HCT116 (cell line): Measurements from ENCODE around the gene ANKZF1. TPM values are rescaled to one million over a fixed set of nuclear protein-coding genes. Genes with fewer than 3 reads are reported as not detected.

Experiments used
- ATAC-seq: fragments of 200-7000 bp; cut with Tn5 transposase; 2 replicates; pipeline ENCODE4 v1.9.1; 2020; ENCODE audit warnings: mild to moderate bottlenecking, moderate library complexity
- BruUV-seq: library from RNA; stranded (reverse); fragments of 400-500 nt; replicated peaks from 2 replicates; lab custom pipeline; 2021; lab: Mats Ljungman, UMichigan
- CTCF ChIA-PET: fragments of 300-600 bp; sonication (Branson Sonifier 250); formaldehyde crosslinking; loops from one replicate; lab custom pipeline; 2021; ENCODE audit warnings: antibody characterized with exemption; lab: Charles Lee
- POLR2A ChIA-PET: fragments of 300-600, 350-600 bp; sonication (Branson Sonifier 250); formaldehyde crosslinking; loops from one replicate; lab custom pipeline; 2021; ENCODE audit warnings: antibody characterized with exemption; lab: Charles Lee
- RAD21 ChIA-PET, 2 experiments: fragments of 300-600 bp; sonication (Branson Sonifier 250); formaldehyde crosslinking; loops; one replicate each; lab custom pipeline; 2023; ENCODE audit warnings: low total read pairs in 2 of 2; ENCODE audit not compliant: uncharacterized antibody in 2 of 2, unreplicated experiment in 2 of 2, low non-redundant PET in 1 of 2; lab: Charles Lee
- DNase-seq: peaks from one replicate; pipeline ENCODE4 v3.0.0-alpha.2; 2010; ENCODE audit warnings: low read depth, low spot score
- H2AFZ ChIP-seq: fragments of 200-600 bp; shearing (Covaris generic), sonication (generic); 2 replicates; pipeline ENCODE4 v1.6.1; 2017; ENCODE audit warnings: low read depth, mixed run types, mixed read lengths, antibody characterized with exemption, low read length; ENCODE audit not compliant: poor library complexity, severe bottlenecking
- H3K27ac ChIP-seq: 2 replicates; pipeline ENCODE4 v1.5.1; 2012; ENCODE audit warnings: low read depth, low read length
- H3K27me3 ChIP-seq: fragments of 200-600 bp; sonication (generic); 2 replicates; pipeline ENCODE4 v1.6.1; 2016; ENCODE audit warnings: mixed run types, low read length, mixed read lengths; ENCODE audit not compliant: insufficient read depth
- H3K36me3 ChIP-seq, 2 experiments: fragments of 200-500 bp in 1 of 2; fragments of 200-600 bp in 1 of 2; sonication (Bioruptor generic) in 1 of 2; sonication (generic) in 1 of 2; 2 replicates each; pipeline versions ENCODE4 v1.5.1 to v1.6.1; 2014 to 2016; ENCODE audit warnings: low read length in 2 of 2, inconsistent platforms in 1 of 2, mixed read lengths in 1 of 2, mixed run types in 1 of 2; ENCODE audit not compliant: insufficient read depth in 2 of 2, control insufficient read depth in 1 of 2
- H3K4me1 ChIP-seq, 2 experiments: fragments of 200-600 bp in 1 of 2; sonication (generic) in 1 of 2; 2 replicates each; pipeline versions ENCODE4 v1.5.1 to v1.6.1; 2012 to 2017; ENCODE audit warnings: low read length in 2 of 2, inconsistent platforms in 1 of 2, mild to moderate bottlenecking in 1 of 2, mixed read lengths in 1 of 2, mixed run types in 1 of 2, moderate library complexity in 1 of 2; ENCODE audit not compliant: insufficient read depth in 2 of 2, control insufficient read depth in 1 of 2
- H3K4me2 ChIP-seq: fragments of 200-600 bp; sonication (generic); 2 replicates; pipeline ENCODE4 v1.6.1; 2017; ENCODE audit warnings: mixed run types, low read length, mixed read lengths
- H3K4me3 ChIP-seq, 2 experiments: fragments of 200-600 bp in 1 of 2; sonication (generic) in 1 of 2; replicated peaks in 1 of 2; 2 replicates each; pipeline ENCODE4 v1.5.1; 2011 to 2016; ENCODE audit warnings: low read length in 2 of 2, control low read depth in 1 of 2, low read depth in 1 of 2, mild to moderate bottlenecking in 1 of 2, mixed read lengths in 1 of 2, mixed run types in 1 of 2
- H3K79me2 ChIP-seq: fragments of 200-600 bp; sonication (generic); 2 replicates; pipeline ENCODE4 v1.6.1; 2017; ENCODE audit warnings: mild to moderate bottlenecking, mixed run types, low read length, moderate library complexity, mixed read lengths; ENCODE audit not compliant: insufficient read depth
- H3K9ac ChIP-seq: fragments of 200-600 bp; sonication (generic); 2 replicates; pipeline ENCODE4 v1.6.1; 2016; ENCODE audit warnings: low read length, mixed read lengths
- H3K9me2 ChIP-seq: fragments of 200-600 bp; sonication (generic), shearing (Covaris generic); 2 replicates; pipeline ENCODE4 v1.6.1; 2017; ENCODE audit warnings: mixed run types, mild to moderate bottlenecking, moderate library complexity; ENCODE audit not compliant: insufficient read depth
- H3K9me3 ChIP-seq, 2 experiments: fragments of 200-500 bp in 1 of 2; fragments of 200-600 bp in 1 of 2; sonication (Bioruptor generic) in 1 of 2; sonication (generic) in 1 of 2; 2 replicates each; pipeline ENCODE4 v1.6.1; 2014 to 2017; ENCODE audit warnings: low read length in 2 of 2, mixed read lengths in 2 of 2, inconsistent platforms in 1 of 2, low read depth in 1 of 2, mild to moderate bottlenecking in 1 of 2, mixed run types in 1 of 2, moderate library complexity in 1 of 2; ENCODE audit not compliant: control insufficient read depth in 1 of 2, insufficient read depth in 1 of 2
- H4K20me1 ChIP-seq: fragments of 200-600 bp; sonication (generic), shearing (Covaris generic); 2 replicates; pipeline ENCODE4 v1.6.1; 2017; ENCODE audit warnings: mixed run types, mild to moderate bottlenecking, moderate library complexity; ENCODE audit not compliant: insufficient read depth
- ELF1 ChIP-seq: IDR thresholded peaks from 2 replicates; pipeline ENCODE4 v1.6.1; 2012; ENCODE audit warnings: low read depth, borderline replicate concordance
- EZH2 ChIP-seq: fragments of 200-600 bp; sonication (generic); IDR thresholded peaks from 2 replicates; pipeline ENCODE4 v1.6.1; 2017; ENCODE audit warnings: antibody characterized with exemption, mixed run types
- EZH2phosphoT487 ChIP-seq: fragments of 200-600 bp; IDR thresholded peaks from 2 replicates; pipeline ENCODE4 v1.6.1; 2018; ENCODE audit warnings: antibody characterized with exemption, borderline replicate concordance
- POLR2A ChIP-seq: IDR thresholded peaks from 2 replicates; pipeline ENCODE4 v1.7.0; 2011; ENCODE audit warnings: borderline replicate concordance; ENCODE audit not compliant: insufficient read depth, insufficient read length; ENCODE audit errors: extremely low read depth
- SIN3A ChIP-seq: IDR thresholded peaks from 2 replicates; pipeline ENCODE4 v1.6.1; 2012; ENCODE audit warnings: low read depth
- TCF7L2 ChIP-seq: IDR thresholded peaks from 2 replicates; pipeline ENCODE4 v1.7.0; 2011; ENCODE audit warnings: borderline replicate concordance, inconsistent platforms; ENCODE audit not compliant: insufficient read depth, insufficient read length; ENCODE audit errors: extremely low read depth
- ZNF274 ChIP-seq: fragments of 200-500 bp; sonication (Bioruptor generic); IDR thresholded peaks from 2 replicates; pipeline ENCODE4 v1.6.1; 2014; ENCODE audit warnings: mild to moderate bottlenecking, low read depth, low read length, inconsistent platforms
- intact Hi-C: fragments of 100-400 bp; cut with micrococcal nuclease; formaldehyde crosslinking; loops from 2 replicates; pipeline ENCODE4 v1.10.0; 2022
- total RNA-seq: library from RNA; stranded (reverse); gene quantifications from one replicate; pipeline ENCODE4 v1.2.1, GENCODE V29; 2021; ENCODE audit not compliant: unreplicated experiment
- TF ChIP-seq, protein P1 (sequence below): IDR thresholded peaks from 2 replicates; pipeline ENCODE4 v1.6.1; 2012
- TF ChIP-seq, protein P2 (sequence below): IDR thresholded peaks from 2 replicates; pipeline ENCODE4 v1.6.1; 2012; ENCODE audit warnings: low read depth
- TF ChIP-seq, protein P3 (sequence below), 3 experiments: fragments of 200-600 bp in 1 of 3; sonication (generic) in 1 of 3; IDR thresholded peaks in 2 of 3; conservative IDR thresholded peaks in 1 of 3; 2 replicates each; pipeline ENCODE4 v1.5.1; 2012 to 2017; ENCODE audit warnings: low read depth in 2 of 3, low read length in 2 of 3, antibody characterized with exemption in 1 of 3, borderline replicate concordance in 1 of 3, control low read depth in 1 of 3, mild to moderate bottlenecking in 1 of 3, mixed read lengths in 1 of 3, mixed run types in 1 of 3, moderate library complexity in 1 of 3; ENCODE audit not compliant: insufficient read depth in 1 of 3

ANKZF1 gene
- total RNA-seq, 1 experiment from 2014 or later, result 64.7 TPM

DNA sequence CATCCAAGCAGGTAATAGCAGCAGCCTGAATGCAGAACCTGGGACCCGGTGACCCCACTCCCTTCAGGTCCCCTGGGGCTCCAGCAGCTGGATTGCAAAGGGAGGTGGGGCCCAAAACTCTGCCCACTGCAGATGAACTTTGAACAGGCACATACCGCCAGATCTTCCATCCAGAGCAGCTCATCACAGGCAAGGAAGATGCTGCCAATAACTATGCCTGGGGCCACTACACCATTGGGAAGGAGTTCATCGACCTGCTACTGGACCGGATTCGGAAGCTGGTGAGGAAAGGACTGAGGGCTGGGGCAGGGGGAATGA lies 40.4 kb downstream of the ANKZF1 start:
- Histone ChIP-seq H3K36me3 (no peaks in the 10 kb centered on the region), H2AFZ (no peak overlapping the region), H3K27ac (no peak overlapping the region), H3K4me2 (no peak overlapping the region), H4K20me1 (no peaks in the 10 kb centered on the region), H3K79me2 (no peaks in the 10 kb centered on the region), H3K27me3 (peaks cover 6% of the 10 kb centered on the region; the same call in 1 of the 2 replicates), H3K4me3 (no peak overlapping the region), H3K9me3 (no peaks in the 10 kb centered on the region), H3K9ac (no peak overlapping the region), H3K4me1 (peaks cover 24 to 27% of the 10 kb centered on the region in 2 experiments), H3K9me2 (no peaks in the 10 kb centered on the region)
- no peak for DNase-seq
- no peak for ATAC-seq
- CTCF ChIA-PET, result interaction anchor here (0.9 kb wide), 1 partner anchor 99 kb away, joined by 3 read pairs; no protein-coding TSS in a partner anchor
- BruUV-seq, result no TSS peak
- RAD21 ChIA-PET, result no interaction called here
- POLR2A ChIA-PET, result interaction anchor here (1.7 kb wide), 1 partner anchor 9 kb away, joined by 5 read pairs; the partner anchor contains the start of gene DNAJB2
- intact Hi-C loops, result no loop called here
- TF ChIP-seq, protein P1, sequence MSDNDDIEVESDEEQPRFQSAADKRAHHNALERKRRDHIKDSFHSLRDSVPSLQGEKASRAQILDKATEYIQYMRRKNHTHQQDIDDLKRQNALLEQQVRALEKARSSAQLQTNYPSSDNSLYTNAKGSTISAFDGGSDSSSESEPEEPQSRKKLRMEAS, result no peak
- TF ChIP-seq SIN3A, result no peak

DNA sequence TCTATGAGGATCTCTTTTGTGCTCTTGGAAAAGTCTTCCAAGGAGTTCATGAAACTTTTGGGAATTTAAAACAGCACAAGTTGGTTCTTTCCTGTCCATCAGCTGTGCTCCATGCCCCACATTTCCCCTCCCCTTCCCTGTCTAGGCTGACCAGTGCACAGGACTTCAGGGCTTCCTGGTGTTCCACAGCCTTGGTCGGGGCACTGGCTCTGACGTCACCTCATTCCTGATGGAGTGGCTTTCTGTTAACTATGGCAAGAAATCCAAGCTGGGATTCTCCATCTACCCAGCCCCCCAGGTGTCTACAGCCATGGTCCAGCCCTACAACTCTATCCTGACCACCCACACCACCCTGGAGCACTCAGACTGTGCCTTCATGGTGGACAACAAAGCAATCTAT lies 41.4 kb downstream of the ANKZF1 start:
- no peaks in the 10 kb centered on the region for H3K36me3 ChIP-seq
- ChIA-PET RAD21 (no interaction called here), POLR2A (no interaction called here), CTCF (no interaction called here)
- H3K4me3 ChIP-seq, result no peak overlapping the region
- TF ChIP-seq, protein P2, sequence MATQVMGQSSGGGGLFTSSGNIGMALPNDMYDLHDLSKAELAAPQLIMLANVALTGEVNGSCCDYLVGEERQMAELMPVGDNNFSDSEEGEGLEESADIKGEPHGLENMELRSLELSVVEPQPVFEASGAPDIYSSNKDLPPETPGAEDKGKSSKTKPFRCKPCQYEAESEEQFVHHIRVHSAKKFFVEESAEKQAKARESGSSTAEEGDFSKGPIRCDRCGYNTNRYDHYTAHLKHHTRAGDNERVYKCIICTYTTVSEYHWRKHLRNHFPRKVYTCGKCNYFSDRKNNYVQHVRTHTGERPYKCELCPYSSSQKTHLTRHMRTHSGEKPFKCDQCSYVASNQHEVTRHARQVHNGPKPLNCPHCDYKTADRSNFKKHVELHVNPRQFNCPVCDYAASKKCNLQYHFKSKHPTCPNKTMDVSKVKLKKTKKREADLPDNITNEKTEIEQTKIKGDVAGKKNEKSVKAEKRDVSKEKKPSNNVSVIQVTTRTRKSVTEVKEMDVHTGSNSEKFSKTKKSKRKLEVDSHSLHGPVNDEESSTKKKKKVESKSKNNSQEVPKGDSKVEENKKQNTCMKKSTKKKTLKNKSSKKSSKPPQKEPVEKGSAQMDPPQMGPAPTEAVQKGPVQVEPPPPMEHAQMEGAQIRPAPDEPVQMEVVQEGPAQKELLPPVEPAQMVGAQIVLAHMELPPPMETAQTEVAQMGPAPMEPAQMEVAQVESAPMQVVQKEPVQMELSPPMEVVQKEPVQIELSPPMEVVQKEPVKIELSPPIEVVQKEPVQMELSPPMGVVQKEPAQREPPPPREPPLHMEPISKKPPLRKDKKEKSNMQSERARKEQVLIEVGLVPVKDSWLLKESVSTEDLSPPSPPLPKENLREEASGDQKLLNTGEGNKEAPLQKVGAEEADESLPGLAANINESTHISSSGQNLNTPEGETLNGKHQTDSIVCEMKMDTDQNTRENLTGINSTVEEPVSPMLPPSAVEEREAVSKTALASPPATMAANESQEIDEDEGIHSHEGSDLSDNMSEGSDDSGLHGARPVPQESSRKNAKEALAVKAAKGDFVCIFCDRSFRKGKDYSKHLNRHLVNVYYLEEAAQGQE, result no peak
- TF ChIP-seq EZH2, result no peak
- TF ChIP-seq TCF7L2, result no peak
- TF ChIP-seq ZNF274, result no peak
- no peak for TF ChIP-seq POLR2A
- TF ChIP-seq, protein P3, sequence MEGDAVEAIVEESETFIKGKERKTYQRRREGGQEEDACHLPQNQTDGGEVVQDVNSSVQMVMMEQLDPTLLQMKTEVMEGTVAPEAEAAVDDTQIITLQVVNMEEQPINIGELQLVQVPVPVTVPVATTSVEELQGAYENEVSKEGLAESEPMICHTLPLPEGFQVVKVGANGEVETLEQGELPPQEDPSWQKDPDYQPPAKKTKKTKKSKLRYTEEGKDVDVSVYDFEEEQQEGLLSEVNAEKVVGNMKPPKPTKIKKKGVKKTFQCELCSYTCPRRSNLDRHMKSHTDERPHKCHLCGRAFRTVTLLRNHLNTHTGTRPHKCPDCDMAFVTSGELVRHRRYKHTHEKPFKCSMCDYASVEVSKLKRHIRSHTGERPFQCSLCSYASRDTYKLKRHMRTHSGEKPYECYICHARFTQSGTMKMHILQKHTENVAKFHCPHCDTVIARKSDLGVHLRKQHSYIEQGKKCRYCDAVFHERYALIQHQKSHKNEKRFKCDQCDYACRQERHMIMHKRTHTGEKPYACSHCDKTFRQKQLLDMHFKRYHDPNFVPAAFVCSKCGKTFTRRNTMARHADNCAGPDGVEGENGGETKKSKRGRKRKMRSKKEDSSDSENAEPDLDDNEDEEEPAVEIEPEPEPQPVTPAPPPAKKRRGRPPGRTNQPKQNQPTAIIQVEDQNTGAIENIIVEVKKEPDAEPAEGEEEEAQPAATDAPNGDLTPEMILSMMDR (IDR thresholded peaks at IDR 0.05 in 2 of 3, conservative IDR thresholded peaks at IDR 0.05 in 1 of 3; ENCODE audit: borderline replicate concordance in 1 of 3, insufficient read depth in 1 of 3, low read depth in 2 of 3, low read length in 2 of 3), result no peak
- TF ChIP-seq EZH2phosphoT487, result no peak
- TF ChIP-seq ELF1, result no peak
- ATAC-seq, result no peak
- H2AFZ ChIP-seq, result no peak overlapping the region
- no peak overlapping the region for H3K4me2 ChIP-seq
- no peaks in the 10 kb centered on the region for H4K20me1 ChIP-seq
- H3K79me2 ChIP-seq, result no peaks in the 10 kb centered on the region
- H3K27ac ChIP-seq, result no peak overlapping the region
- intact Hi-C loops, result no loop called here
- H3K27me3 ChIP-seq, result peaks cover 6% of the 10 kb centered on the region; the same call in 1 of the 2 replicates
- H3K9me2 ChIP-seq, result no peaks in the 10 kb centered on the region
- no peak for DNase-seq
- H3K4me1 ChIP-seq, result peaks cover 27 to 35% of the 10 kb centered on the region in 2 experiments
- no peaks in the 10 kb centered on the region for H3K9me3 ChIP-seq
- H3K9ac ChIP-seq, result no peak overlapping the region
- no TSS peak for BruUV-seq
